ENCODE results near the gene TMEM201.

Gene TMEM201

GRCh38 chr1:9580942-9581341 is 7.8 kb upstream of the TMEM201 start:
- TF ChIP-seq CTCF (IDR thresholded peaks at IDR 0.05; ENCODE audit: low read length, missing control alignments), result no peak
- no peak overlapping the region for H3K4me3 ChIP-seq (replicated peaks; ENCODE audit: low read depth, low read length)
- no peak for DNase-seq (ENCODE audit: low read depth)

- DNase-seq (ENCODE audit: low read depth), result no peak
- TF ChIP-seq CTCF (IDR thresholded peaks at IDR 0.05; ENCODE audit: low read length, missing control alignments), result no peak
- H3K4me3 ChIP-seq (replicated peaks; ENCODE audit: low read depth, low read length), result no peak overlapping the region
Measured at GRCh38 chr1:9586147-9586766, 2.5 kb upstream of the TMEM201 start.

GRCh38 chr1:9589144-9589718 is 520 bp downstream of the TMEM201 start:
- no peak for TF ChIP-seq CTCF (IDR thresholded peaks at IDR 0.05; ENCODE audit: low read length, missing control alignments)
- DNase-seq (ENCODE audit: low read depth), result peak; percentile 32
- peak overlapping the region; percentile 59 for H3K4me3 ChIP-seq (replicated peaks; ENCODE audit: low read depth, low read length)

- peak overlapping the region; percentile 59 for H3K4me3 ChIP-seq (replicated peaks; ENCODE audit: low read depth, low read length)
- no peak for TF ChIP-seq CTCF (IDR thresholded peaks at IDR 0.05; ENCODE audit: low read length, missing control alignments)
- DNase-seq (ENCODE audit: low read depth), result no peak
Measured at GRCh38 chr1:9589719-9590157, 1.0 kb downstream of the TMEM201 start.

- DNase-seq (ENCODE audit: low read depth), result no peak
- no peak for TF ChIP-seq CTCF (IDR thresholded peaks at IDR 0.05; ENCODE audit: low read length, missing control alignments)
- H3K4me3 ChIP-seq (replicated peaks; ENCODE audit: low read depth, low read length), result no peak overlapping the region
Measured at GRCh38 chr1:9590201-9590600, 1.5 kb downstream of the TMEM201 start.

GRCh38 chr1:9590945-9591668 is 2.4 kb downstream of the TMEM201 start:
- H3K4me3 ChIP-seq (replicated peaks; ENCODE audit: low read depth, low read length), result no peak overlapping the region
- no peak for DNase-seq (ENCODE audit: low read depth)
- no peak for TF ChIP-seq CTCF (IDR thresholded peaks at IDR 0.05; ENCODE audit: low read length, missing control alignments)
